Measurements from ENCODE around the gene DIAPH3.

The DIAPH3 gene

GRCh38 chr13:59672445-59672844, 491.3 kb downstream of the DIAPH3 start:
- no peak for DNase-seq (ENCODE audit: low spot score)

DNA sequence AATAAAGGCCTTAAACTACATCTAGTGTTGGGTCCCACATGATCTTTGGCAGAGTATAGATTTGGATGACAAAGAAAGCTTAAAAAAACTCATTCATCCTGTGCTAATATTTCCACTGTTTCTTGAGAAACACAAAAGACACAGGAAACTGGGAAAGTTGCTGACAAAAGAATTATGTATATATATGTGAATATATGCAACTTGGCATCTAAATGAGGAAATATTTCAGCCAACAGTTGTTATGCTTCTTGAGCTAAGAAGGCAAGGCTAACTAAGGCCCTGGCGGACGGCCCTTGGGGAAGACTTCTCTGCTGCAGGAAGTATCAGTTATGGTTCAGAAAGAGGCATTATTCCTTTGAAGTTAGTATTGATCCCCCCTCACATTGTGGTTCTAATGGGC, 491.8 kb downstream of the DIAPH3 start:
- DNase-seq (ENCODE audit: low spot score) = no peak

DNA sequence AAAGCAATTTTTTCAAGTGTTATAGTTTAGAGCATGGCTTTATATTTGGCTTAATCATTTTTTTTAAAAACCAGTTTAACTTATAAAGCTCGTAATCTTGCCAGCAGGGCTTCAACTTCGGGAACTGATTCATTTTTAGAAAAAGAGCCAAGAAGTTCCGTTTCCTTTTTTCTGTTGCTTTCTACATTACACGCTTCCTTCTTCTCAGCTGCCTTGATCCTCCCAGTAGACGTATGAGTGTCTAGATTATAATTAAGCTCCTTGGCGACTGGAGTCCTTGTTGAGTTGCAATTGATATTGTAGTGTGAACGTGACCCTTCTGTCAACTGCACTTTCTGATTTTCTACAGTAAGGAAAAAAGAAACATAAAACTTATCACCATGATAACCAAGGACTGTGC, 497.2 kb downstream of the DIAPH3 start:
- DNase-seq (ENCODE audit: low spot score) = no peak

DNA sequence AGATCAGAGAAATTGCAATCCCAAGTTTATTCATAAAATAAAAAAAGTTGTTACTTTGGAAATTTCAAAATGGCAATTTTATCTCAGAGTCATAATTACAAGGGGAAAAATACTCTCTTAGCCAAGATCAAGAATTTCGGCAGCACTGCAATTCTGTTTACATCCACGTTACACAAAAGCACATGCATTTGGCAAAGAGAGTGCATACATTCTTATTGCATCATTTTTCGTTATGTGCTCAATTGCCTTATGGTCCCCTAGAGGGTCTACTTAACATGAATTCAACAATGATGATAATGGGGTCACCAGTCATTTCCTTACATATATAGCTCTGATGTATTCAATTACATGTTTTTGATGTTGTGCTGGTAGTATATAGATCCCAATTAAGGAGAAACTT, 498.0 kb downstream of the DIAPH3 start:
- DNase-seq (ENCODE audit: low spot score) = no peak

DNA sequence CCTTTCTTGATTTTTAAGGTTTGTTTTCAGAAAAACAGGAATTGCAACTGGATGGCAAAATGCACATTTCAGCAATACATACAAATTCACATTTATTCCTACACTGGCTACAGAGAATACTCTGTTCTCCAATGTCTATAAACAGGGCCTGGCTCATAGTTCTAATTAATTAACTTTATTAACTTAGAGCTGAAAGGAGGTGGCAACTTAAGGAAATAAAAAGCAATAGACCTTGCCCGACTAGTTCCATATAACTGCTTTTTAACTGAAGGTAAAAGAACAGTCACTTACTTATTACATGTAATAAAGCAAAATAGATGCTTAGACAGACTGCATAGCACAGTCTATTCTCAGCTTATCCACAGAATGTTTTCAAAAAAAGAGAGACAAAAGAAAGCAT, 498.5 kb downstream of the DIAPH3 start:
- DNase-seq (ENCODE audit: low spot score) = no peak

DNA sequence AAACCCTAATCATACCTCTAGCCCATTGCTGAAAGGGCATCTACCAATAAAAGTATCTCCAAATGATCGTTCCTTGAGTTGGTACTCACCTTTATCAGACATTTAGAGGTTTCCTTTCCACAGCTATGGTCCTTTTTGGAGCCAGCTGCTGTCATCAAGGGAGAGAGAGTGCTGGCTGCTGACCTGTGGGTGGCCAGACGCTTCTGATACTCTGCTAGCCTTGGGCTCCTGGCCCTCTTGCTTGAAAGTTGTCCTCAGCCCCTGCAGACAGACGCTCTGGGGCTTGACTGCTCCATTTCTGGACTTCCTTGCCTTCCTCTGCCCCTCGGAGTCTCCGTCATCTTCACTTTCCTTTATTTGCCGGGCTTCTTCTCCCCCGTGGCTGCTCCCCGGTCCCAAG, 499.1 kb downstream of the DIAPH3 start:
- DNase-seq (ENCODE audit: low spot score) = no peak

DNA sequence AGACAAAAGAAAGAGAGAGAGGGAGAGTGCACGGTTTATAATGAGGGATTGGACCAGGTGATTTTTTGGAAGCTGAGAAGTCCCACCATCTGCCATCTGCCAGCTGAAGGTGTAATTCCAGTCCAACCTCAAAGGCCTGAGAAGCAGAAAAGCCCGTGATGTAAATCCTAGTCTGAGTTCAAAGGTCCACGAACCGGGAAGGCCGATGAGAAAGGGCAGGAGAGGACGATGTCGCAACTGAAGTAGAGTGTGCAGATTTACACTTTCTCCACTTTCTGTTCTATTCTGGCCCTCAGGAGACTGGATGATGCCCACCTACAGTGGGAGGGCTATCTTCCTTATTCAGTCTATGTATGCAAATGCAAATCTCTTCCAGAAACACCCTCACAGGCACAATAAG, 500.0 kb downstream of the DIAPH3 start:
- DNase-seq (ENCODE audit: low spot score) = peak; percentile 14

GRCh38 chr13:59660582-59660981, 503.1 kb downstream of the DIAPH3 start:
- DNase-seq (ENCODE audit: low spot score) = no peak

DNA sequence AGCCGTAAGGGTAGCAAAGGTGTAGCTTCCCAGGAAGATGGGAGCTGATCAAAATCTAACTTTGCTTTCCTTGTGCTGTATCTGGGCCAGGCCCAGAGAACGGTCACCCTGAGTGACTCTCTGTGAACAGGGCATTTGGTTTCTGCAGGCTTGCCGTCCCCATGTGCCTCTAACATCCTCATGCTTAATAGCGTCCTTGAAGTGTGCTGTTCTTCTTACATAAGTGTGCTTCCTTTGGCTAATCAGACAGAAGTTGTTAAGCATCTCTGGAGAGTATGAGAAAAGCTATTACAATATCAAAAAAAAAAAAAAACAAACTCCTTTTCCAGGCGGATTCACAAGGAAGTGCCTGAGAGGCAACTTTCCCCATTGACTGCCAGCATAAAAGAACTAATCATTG, 503.7 kb downstream of the DIAPH3 start:
- no peak for DNase-seq (ENCODE audit: low spot score)

- DNase-seq (ENCODE audit: low spot score) = no peak
Observed at GRCh38 chr13:59658738-59659330, 504.9 kb downstream of the DIAPH3 start.

GRCh38 chr13:59658027-59658737, 505.5 kb downstream of the DIAPH3 start:
- DNase-seq (ENCODE audit: low spot score) = no peak

DNA sequence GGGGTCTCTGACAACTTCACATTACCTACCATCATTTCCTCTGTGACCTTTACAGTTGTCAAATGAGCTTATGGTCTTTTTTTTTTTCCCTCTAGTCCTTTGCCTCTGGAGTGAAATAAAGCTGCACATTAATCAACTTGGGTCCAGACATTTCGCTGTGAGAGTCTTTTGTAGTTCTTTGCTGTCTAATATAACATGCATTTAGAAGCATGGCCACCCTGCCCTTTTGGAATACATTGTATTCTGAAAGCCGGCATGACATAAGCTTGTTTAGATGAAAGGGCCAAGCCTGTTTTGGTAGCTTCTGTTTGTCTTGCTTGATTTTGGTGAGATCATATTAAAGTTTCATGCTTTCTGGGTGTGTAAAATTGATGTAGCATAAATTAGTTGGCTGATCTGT, 509.8 kb downstream of the DIAPH3 start:
- no peak for DNase-seq (ENCODE audit: low spot score)

DNA sequence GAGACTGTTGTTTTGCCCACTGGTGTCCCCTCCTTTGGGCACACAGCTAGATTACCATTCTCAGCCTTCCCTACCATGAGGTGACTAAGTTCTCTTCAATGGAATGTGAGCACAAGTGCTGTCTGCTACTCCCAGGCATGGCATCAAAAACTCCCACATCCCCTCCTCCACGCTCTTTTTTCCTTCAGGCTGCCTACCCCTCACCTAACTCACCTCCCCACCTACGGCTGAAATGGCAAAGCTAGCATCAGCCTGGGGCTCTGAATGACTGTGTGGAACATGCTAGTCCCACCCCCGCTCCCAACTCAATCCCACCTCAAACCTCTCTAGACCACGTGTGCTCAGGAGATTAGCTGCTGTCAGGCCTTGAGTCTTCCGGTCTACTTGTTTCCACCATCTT, 512.2 kb downstream of the DIAPH3 start:
- DNase-seq (ENCODE audit: low spot score) = no peak

- no peak for DNase-seq (ENCODE audit: low spot score)
Observed at GRCh38 chr13:59643906-59644626, 519.7 kb downstream of the DIAPH3 start.

DNA sequence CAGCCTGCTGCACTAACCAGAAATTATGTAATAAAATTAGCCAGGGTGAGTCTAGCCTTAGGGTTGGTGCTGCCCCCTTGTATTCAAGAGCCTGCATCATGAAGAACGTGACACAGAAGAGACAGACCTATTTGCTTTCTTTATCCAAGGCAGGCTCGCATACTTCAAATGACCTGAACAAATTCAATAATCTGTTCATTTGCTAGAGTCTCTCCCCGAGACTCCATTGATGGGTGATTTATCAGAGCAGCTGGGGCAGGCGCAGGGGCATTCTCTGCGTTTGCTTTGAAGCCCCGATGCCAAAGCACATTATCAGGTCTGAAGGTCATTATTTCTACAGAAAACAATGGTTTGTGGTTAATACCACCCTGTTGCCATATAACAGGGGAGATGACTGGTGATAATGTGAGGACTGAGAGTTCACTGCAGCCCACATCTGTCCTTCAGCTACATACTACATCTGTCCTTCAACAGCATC, 520.3 kb downstream of the DIAPH3 start:
- no peak for DNase-seq (ENCODE audit: low spot score)

DNA sequence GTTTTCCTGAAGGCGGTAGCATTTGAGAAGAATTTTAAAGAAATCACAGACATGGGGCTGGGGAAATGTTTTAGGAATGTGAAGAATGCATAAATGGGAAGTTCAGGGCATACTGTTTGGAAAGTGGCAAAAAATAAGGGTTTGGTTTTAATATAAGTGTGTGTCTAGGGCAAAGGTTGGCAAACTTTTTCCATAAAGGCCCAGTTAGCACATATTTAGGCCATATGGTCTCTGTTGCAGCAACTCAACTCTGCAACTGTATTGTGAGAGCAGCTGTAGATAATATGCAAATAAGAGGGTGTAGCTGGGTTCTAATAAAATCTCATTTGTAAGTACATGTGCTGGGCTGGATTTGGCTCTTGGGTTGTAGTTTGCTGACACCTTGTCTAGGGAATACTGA, 521.9 kb downstream of the DIAPH3 start:
- no peak for DNase-seq (ENCODE audit: low spot score)

- no peak for DNase-seq (ENCODE audit: low spot score)
Observed at GRCh38 chr13:59641261-59641660, 522.5 kb downstream of the DIAPH3 start.

DNA sequence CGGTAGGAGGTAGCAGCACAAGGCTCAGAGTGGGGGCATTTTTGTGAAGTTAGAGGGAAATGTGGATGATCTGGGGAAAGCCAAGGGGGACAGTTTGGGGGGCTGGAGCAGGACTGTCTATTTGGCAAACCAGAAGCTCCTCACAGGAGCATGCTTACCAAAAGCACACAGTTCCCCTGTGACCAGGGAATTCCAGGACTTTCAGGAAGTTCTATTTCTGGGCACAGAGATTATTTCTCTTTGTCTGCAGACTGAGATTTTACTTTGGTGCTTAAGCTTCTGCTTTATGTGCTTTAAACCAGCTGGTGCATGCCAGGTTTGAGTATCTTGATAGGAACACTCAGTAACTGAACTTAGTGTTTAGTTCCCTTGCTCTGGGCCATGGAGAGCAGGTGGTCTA, 525.3 kb downstream of the DIAPH3 start:
- no peak for DNase-seq (ENCODE audit: low spot score)

DNA sequence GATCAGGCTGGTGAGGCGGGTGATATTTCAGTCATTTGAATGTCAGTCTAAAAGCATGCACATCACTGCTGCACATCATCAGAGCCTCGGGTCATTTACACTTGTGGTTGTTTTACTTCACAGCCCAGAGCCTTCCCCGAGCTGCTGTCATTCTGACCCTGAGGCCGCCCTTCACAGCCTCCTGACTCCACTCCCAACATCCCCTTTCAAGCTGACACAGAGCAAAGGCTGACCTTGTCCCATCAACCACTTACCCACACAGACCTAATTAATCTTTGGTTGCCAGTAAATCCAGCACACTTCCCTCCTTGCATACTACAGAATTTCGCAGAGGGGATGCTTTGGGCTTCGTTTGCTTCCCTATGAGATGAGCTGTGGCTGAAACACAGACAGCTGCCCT, 528.1 kb downstream of the DIAPH3 start:
- DNase-seq (ENCODE audit: low spot score) = no peak

DNA sequence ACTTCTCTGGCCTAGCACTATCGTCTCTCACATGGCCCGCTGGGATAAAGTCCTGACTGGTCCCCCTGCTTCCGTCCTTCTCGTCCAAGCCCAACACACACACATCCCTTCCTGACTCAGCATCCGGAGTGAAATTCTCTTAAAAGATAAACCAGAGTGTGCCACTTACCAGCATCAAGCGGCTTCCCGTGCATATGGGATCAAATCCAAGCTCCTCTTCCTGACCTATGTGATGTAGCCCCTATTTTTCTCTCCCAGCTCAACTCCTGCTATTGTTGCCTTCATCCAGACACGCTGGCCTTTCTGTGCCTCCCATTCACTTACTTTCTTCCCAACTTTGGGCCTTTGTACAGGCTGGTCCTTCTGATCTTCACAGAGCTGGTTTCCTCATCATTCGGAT, 530.4 kb downstream of the DIAPH3 start:
- no peak for DNase-seq (ENCODE audit: low spot score)

- DNase-seq (ENCODE audit: low spot score) = no peak
Observed at GRCh38 chr13:59631271-59631670, 532.5 kb downstream of the DIAPH3 start.

DNA sequence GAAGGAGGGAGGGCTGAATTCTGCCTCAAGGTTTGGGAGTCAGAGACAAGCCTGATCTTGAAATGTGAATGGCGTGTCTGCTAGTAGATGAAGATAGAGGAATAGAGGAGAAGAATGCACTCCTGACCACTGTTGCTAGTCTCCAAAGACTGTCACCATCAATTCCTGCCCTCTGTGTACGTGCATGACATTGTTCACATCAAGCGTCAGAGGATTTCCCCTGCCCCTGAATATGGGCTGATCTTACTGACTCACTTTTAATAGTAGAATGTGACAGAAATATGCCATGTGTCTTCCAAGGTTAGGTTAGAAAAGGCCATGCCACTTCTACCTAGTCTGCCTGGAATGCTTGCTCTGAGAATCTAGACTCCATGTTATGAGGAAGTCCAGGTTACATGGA, 538.6 kb downstream of the DIAPH3 start:
- no peak for DNase-seq (ENCODE audit: low spot score)

DNA sequence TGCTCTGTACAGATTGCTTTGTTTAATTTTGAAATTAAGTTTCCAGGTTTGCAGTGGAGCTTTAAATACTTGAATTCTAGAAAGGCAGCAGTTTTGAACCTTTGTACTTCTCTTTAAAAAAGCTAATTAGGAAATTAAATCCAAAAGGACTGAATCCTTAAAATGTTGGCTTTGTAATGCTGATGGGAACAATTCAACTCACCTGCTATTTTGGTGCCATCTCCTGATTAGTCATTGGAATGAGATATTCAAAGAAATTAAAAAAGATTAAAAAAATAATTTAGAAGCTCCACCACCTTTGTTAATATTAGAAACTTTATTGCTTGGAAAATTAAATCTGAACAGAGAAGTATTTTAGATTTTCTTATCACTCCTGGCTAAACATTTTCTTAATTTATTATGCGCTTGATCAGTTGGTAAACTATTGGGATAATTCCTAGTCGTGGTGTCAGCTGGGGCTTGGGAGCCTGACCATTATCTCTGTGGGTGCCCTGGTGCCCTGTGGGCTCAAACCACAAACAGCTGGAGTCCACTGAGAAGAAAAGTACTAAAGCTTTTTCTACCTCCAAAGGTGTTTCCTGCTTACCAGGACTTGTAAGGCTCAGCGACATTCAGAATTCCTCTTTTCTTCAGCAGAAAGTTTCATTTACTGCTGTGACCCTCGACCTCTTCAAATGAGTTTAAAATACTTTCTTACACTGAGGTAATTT, 540.4 kb downstream of the DIAPH3 start:
- no peak for DNase-seq (ENCODE audit: low spot score)

Data from HuH-7 (cell line).